HG03442 (cell line): ENCODE results near the gene ZNF503.

Experiments used
- ATAC-seq: cut with Tn5 transposase; IDR thresholded peaks from one replicate; pipeline ENCODE4 v1.9.1; 2021; ENCODE audit warnings: mild to moderate bottlenecking, moderate library complexity; ENCODE audit not compliant: unreplicated experiment

The ZNF503 gene

DNA sequence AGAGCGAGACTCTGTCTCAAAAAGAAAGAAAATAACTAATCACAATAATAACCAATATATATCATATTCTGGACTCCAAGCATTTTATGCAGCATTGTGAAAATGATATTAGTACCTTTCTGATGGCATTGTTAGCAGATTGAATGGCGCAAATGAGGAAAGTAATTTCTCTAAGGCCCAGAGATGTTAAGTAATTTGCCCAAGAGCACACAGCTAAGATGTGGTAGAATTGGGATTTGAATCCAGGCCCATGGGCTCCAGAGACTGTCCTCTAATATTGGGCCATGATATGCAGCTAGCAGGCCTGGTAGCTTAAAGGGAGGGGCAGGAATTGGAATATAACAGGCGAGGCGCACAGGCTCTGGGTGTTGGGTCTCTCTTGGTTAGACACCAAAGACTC lies 44.1 kb downstream of the ZNF503 start:
- ATAC-seq = no peak

DNA sequence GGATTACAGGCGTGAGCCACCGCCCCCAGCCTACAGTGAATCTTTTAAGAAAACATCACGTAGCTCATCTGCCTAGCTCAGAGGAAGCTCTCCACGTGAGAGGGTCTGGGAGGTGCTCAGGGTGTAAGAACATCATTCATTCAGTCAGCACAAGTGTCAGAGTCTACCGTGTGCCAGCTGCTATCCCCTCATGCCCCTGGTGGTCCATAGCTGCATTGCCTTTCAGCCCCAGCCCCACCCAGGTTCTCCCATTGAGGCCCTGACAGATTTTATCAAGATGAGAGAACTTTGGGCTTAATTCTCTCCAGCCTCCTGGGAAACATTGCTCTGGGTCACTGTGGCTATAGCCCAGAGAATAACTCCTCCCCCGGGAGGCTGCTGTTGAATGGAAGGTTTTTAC lies 45.1 kb downstream of the ZNF503 start:
- ATAC-seq = no peak

DNA sequence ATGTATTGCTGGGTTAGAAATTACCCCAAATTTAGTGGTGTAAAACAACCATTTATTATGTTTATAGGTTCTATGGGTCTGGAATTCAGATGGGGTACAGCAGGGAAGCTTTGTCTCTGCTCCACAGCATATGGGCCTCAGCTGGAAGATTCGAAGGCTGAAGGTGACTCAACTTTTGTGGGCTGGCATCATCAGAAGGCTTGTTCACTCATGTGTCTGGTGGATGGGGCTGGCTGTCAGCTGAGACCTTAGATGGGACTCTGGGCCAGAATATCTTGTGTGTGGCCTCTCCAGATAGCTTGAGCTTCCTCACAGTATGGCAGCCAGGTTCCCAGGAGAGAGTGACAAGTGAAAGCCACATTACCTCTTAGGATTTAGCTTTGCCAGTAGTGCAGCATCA lies 45.9 kb downstream of the ZNF503 start:
- ATAC-seq = no peak

DNA sequence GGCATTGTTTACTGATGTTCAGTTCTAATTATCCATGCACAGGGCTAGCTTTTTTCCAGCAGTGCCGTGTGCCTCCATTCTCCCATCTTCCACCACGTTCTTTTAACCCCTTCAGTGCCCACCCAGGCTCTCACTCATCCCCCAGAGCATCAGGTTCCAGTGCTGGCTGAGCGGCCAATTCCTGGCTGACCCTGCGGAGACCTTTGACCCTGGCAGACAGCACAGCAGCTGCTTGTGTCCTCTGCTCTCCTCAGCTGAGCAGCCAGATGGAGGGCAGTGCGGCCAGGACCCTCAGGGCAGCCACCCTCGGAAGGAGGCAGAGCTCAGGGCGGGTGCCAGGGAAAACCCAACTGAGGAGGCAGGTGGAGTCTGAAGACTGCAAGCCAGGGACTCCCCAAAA lies 48.4 kb downstream of the ZNF503 start:
- no peak for ATAC-seq

DNA sequence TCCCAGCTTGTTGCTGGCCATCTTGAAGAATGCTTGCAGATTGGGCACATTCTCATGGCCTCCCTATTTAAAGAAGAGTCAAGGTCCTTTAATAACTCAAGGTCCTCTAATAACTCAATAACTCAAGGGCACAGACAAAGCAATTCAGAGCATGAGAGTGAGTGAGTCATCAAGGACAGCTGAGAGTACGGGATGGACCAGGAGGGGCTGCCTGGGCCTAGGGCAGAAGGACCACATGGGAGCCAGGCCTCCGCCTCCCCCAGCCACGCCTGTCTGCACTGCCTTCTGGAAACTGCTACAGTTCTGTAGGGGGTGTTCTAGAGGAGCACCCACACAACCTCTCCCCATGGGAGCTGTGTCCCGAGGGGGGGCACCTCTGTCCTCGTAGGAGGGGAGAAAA lies 48.9 kb downstream of the ZNF503 start:
- no peak for ATAC-seq

DNA sequence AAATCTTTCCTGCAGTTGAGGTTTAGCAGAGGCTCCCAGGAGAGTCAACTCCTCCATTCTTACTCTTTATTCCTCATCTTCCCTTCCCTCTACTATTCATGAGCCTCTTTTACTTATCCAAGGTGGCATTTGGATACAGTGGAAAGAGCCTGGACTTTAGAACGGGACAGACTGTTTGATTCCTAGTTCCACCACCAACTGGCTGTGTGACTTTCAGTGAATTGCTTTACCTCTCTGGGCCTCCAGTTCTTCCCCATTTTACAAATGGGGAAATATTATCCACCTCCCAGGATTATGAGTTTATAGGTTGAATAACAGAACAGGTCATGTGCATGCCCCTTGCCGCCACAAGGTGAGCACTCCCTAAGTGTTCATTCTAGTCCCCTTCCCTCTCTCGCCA lies 49.9 kb downstream of the ZNF503 start:
- no peak for ATAC-seq

DNA sequence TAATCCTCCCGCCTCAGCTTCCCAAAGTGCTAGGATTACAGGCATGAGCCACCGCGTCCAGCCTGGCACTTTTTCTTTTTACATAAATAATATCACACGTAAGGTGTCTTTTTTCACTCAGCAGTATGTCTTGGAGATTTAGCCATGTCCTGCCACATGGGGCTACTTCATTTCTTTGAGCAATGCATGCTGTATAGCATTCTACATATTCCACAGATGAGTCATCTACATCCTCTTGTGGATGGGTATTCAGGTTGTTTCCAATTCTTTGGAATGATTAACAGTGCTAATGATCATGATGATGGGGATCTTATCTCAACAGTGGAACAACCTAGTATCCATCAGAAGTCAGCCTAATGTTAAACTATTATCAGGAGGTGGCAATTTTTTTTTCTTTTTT lies 50.8 kb downstream of the ZNF503 start:
- no peak for ATAC-seq
